ENCODE measurements around the gene CHIC1.
"Not testable (repeated sequence)": the region's sequence is repeated elsewhere in the genome, so short reads cannot be mapped to it uniquely, and the experiment has no call there.

Gene CHIC1

DNA sequence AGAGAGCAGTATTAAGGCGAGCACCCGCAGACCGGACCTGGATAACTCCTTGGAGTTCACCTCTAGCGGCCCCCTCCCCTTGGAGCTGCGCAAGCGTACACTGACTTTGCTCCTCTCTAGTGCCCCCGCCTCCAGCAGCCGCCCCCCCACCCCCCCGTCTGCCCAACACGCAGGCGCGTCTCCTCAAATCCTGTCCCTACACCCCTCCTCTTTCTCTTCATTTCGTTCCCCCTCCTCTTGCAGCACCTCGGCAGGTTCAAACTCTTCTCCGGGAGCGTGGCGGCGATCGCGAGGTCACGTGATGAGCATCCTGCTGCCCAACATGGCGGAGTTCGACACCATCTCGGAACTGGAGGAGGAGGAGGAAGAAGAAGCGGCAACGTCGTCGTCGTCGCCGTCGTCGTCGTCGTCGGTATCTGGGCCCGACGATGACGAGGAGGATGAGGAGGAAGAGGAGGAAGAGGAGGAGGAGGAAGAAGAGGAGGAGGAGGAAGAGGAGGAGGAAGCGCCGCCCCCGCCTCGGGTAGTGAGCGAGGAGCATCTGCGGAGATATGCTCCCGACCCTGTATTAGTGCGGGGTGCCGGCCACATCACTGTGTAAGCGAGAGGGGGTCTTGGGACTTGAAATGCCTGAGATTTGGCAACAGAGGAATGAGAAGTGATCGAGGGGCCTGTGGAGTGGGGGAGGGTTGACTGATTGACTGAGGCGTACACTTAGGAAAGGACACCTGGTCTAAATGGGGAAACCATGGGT, at the start of gene CHIC1:
TSS of gene CHIC1 (plus strand) at position 214 of the 754 bp plus-strand sequence. CDS start at position 302, 88 bp downstream.
- peak; percentile 54 to 62 for DNase-seq

DNA sequence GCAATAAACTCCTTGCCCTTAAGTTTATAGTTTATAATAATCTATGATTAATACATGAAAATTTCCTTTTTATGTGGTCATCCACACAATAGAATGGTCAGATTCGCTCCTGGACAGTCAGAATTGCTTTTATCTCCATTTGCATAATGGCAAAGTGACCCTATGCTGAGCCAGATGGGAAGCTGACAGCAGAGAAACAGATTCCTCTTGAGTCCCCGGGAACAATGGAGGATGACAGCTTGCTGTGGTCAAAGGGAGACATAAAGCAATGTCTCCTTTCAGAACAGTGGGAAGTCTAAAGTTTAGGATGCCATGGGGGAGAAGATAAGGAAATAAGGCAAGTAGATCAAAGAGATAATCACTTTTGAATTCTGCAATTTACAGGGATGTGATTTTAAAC, 40.2 kb upstream of the CHIC1 start:
- not testable (repeated sequence) for DNase-seq

DNA sequence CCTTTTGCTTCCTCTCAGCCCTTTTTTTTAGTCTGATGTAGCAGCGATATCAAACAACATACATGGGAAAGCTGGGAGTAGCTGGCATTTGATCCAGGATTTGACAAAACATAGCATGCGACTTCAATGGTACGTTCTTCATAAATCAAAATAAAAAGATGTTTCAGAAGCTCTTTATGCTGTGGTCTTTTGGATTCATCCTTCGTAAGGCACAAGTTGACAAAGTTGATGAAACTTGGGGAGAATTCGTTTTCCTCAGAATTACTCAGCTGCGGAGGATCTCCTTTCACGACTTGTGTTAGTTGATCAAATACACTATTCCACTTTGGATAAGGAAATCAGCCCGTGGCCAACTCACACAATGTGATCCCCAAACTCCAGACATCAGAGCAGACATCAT, 38.1 kb upstream of the CHIC1 start:
- DNase-seq = no peak

DNA sequence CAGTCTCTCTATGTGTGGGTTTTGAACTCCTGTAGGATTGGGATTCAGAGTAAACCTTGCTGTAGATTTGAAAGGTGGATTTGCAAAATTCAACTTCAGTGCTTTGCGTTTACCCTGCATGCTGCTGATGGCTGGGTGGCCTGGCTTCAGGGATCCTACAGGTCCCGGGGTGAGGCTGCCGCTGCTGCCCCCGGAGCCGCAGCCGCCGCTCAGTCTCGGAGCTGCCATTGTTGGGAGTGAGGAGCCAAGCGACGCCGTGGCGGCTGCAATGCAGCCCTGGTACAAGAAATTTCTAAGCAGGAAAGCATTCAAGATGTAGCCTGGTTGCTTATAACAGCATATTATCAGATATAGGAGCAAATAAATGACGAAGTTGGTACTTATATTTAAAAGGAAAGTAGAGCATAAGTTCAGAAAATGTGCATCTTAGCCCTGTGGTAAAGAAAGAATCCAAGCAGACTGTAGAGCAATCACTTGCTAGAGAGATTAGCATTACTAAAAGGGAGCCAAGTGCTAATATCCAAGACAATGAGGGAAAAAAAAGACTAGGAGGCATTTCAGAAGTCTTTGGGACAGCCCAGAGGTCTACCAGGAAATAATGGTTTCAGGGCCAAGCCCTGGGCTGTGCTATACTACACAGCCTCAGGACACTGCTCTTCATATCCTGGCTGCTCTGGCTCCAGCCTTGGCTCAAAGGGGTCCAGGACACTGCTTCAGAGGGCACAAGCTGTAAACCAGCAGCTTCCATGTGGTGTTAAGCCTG, 36.9 kb upstream of the CHIC1 start:
- DNase-seq = no peak

DNA sequence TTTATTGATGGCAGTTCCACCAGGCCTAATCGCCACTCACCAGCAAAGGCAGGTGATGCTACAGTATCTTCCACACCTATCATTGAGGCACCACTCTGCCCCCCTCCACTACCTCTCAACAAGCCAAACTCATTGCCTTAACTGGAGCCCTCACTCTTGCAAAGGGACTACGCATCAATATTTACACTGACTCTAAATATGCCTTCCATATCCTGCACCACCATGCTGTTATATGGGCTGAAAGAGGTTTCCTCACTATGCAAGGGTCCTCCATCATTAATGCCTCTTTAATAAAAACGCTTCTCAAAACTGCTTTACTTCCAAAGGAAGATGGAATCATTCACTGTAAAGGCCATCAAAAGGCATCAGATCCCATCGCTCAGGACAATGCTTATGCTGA, 31.3 kb upstream of the CHIC1 start:
- DNase-seq = not testable (repeated sequence)

DNA sequence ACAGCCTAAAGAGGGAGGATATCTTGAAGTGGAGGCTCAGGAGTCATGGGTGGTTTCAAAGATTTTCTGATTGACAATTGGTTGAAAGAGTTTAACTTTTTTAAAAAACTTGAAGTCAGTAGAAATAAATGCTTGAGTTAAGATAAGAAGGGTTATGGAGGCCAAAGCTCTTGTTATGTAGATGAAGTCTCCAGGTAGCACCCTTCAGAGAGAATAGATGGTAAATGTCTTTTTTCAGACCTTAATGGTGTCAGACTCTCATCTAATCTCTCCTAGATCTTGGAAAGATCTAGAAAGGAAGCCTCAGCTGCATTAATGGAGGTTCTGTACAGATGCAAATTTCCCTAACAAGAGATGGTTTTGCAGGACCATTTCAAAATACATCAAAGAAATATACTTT, 6.8 kb upstream of the CHIC1 start:
- DNase-seq = no peak

DNA sequence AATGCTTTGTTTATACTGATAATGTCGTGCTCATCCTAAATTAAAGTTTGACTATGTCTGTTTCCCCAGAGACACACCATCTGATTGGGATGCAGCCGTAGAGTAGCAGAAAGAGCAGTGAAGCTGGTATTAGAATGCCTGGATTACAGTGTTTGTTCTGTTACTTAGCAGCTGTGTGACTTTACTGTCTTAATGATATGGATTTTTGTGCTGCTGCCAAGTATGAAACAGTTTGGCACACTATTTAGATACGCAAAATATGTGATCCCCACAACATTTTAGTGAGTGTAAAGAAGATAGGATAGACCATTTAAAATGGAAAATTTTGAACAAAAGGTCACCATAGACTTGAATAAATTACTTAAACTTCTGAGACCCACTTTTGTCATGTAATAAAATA, 1.2 kb upstream of the CHIC1 start:
- DNase-seq = no peak

DNA sequence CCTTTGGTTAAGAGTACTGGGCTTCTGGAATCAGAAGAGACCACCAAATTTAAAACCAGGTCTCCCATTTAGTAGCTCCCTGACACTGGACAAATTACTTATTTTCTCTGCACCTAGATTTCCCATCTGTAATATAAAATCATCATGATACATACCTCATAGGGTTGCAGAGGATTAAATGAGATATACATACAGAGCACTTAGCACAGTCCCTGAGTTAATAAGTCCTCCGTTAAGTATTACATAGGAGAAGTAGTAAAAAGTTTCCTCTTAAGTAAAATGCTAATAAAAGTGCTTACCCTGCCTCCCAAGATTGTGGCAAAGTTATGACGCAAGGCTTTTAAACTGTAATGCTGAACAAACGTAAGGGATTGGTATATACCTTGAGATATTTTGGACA, 539 bp upstream of the CHIC1 start:
- no peak for DNase-seq

DNA sequence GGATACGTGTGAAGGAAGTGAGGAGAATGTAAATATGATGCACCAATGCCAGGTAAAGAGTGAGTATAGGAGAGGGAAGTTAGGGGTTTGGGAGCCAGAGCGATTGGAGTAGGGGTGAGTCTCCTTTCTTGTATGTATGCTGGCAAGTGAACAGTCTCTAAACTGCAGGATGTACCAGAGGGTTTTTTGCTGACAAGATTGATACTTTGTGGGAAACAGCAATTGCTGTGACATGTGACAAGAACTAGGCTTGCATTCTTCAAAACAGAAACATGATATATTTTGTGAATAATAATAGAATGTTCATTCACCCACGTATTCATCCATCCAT, 706 bp downstream of the CHIC1 start:
- no peak for DNase-seq

DNA sequence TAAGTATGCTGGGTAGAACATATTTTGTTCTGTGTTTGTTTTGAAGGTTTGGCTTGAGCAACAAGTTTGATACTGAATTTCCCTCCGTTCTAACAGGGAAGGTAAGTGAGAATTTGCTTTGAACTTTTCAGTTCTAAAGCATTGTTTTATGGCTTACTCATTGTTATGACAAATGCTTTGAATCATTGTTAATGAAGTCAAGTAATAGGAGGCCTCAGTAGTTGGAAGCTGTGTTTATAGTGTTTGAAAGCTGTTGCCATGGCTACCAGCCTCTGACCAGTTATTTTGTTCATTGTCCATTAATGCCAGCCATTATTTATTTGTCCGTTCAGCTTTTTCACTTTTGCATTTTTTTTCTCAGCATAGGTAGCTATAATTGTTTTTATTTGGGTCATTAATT, 14.4 kb downstream of the CHIC1 start:
- no peak for DNase-seq

DNA sequence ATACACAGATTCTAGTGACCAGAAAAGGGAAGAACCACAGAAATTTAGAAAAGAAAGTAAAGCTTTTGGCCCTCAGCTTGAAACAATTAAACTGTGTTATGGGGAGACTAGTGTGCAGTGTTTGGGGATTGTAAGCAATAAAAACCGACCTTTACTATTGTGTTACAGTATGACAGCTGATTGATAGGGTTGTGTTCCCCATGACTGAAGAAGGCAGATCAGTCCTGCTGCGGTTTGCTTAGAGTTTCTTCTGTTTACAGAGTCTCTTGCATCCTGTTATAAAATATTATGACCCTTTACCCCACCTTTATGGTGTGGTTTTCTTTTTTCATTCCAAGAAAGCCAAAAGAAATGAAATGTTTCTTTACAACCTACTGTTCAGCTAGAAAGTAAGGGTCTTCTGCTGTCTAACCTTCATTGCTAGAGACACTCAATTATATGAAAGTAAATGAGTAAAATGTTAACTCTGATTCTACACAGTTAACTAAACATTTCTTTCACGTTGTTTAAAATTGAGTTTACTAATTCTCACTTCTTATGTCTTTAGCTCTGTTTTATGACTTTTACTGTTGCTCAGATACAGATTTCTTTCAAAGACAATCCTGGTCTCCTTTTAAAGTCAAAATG, 18.1 kb downstream of the CHIC1 start:
- no peak for DNase-seq

DNA sequence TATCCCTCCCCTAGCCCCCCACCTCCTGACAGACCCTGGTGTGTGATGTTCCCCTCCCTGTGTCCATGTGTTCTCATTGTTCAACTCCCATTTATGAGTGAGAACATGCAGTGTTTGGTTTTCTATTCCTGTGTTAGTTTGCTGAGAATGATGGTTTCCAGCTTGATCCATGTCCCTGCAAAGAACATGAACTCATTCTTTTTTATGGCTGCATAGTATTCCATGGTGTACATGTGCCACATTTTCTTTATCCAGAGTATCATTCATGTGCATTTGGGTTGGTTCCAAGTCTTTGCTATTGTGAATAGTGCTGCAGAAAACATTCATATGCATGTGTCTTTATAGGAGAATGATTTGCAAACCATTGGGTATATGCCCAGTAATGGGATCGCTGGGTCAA, 34.8 kb downstream of the CHIC1 start:
- DNase-seq = not testable (repeated sequence)

DNA sequence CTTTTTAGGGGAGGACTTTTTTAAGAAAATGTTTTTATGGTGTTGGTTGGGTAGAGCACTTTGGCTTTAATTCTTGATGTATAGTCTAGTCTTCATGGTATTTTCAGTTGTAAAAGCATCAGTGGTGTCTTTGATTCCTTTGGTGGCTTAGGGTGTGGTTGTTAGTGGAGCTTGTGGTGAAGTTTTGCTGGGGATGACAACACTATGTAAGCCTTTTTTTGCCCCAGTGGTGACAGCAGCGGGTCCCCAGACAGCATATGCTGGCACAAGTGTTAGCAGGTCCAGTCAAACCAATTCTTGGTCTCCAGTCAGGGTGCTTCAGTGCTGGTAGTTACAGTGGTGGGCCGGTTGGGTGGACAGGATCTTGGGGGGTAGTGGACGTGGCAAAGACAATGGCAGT, 52.0 kb downstream of the CHIC1 start:
- DNase-seq = no peak

DNA sequence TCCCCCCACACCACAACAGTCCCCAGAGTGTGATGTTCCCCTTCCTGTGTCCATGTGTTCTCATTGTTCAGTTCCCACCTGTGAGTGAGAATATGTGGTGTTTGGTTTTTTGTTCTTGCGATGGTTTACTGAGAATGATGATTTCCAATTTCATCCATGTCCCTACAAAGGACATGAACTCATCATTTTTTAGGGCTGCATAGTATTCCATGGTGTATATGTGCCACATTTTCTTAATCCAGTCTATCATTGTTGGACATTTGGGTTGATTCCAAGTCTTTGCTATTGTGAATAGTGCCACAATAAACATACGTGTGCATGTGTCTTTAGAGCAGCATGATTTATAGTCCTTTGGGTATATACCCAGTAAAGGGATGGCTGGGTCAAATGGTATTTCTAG, 78.7 kb downstream of the CHIC1 start:
- not testable (repeated sequence) for DNase-seq

DNA sequence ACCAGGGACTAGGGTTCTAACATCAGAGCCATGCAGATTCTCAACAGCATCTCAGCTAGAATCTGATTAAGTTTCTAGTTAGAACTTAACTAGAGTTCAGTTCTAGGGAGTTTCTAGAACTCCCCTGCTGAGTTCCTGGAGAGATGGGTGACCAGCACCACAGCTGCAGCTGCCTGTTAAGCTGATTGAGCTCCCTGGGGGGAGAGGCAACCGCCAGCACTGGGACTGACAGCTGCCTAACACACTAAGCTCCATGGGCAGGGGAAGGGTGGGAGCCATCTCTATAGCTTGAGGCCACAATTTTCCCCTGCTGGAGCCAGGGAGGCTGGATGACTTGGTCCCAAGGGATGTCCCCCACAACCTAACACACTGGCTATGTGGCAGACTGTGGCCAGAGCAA, 84.2 kb downstream of the CHIC1 start:
- no peak for DNase-seq

DNA sequence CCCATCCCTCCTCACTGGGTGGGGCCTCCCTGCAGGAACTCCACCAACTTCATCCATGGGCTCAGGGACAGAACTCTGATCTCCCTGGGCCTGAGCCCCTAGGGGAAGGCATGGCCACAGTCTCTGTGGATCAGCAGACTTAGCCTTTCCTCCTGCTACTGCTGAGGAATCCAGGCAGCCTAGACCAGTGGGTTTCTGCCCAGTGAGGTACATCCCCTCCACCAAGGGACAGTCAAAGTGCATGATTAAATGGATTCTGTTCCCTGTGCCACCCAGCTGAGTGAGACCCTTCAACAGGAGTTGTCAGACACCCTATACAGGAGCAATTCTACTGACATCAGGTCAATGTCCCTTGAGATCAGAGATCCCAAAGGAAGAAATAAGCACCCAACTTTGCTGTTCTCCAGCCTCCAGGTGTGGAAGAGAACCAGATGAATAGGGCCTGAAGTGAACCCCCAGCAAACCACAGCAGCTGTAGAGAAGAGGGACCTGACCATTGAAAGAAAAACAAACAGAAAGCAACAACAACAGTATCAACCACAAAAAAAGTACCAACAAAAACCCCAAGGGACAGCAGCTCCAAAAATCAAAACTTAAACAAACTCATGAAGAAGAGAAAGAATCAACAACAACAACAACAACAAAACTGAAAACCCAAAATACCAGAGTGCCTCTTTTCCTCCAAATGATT, 84.8 kb downstream of the CHIC1 start:
- DNase-seq = no peak

DNA sequence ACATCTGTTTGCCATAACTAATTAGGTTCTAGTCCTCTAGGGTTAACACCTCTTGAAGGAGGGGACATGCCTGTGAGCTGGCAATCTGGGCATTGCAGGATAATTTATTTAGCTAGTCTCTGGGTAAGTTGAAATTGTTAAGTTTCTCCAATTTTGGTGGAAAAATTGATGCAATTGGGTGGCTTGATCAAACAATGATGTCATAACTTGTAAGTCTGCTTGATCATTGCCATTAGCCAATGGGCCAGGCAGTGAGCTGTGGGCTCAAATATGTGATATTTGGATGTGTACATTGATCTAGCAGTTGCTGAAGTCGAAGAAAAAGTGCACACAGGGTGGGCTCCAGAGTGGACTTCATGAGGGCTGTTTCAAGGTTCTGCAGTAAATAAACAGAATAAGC, 98.3 kb downstream of the CHIC1 start:
- not testable (repeated sequence) for DNase-seq

DNA sequence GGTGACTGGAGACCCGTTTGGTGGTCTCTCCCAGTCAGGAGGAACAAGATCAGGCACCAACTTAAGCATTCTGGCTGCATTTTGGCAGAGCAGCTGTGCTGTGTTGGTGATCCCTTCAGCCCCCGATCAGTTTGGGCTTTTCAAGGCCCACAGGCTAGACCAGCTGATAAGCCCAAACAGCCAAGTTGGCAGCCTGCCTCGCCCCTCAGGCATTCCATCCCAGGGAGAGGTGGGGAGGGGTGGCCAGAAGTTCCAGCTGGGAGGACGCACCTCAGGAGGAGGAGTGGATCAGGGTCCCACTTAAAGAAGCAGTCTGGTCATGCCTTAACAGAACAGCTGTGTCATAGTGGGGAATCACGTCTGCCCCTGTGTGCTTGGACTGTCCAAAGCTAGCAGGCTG, 105.8 kb downstream of the CHIC1 start:
- no peak for DNase-seq

DNA sequence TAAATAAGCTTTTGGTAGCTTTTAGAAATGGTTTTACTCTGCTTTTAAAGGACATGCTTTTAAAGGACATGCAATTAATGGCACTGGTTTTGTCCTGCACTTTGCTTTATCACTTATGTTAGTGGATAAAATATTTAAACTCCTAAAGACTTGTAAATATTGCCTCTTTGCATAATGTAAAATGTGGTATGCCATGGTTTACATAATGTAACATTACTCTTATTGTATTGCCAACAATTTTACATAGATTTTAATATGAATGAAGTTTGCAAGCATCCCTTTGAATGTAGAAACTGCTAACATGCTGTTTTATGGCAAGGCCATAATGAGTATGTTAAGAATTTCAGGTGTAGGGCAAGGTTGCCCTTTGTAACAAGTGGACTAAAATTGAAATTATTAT, 118.4 kb downstream of the CHIC1 start:
- DNase-seq = no peak

DNA sequence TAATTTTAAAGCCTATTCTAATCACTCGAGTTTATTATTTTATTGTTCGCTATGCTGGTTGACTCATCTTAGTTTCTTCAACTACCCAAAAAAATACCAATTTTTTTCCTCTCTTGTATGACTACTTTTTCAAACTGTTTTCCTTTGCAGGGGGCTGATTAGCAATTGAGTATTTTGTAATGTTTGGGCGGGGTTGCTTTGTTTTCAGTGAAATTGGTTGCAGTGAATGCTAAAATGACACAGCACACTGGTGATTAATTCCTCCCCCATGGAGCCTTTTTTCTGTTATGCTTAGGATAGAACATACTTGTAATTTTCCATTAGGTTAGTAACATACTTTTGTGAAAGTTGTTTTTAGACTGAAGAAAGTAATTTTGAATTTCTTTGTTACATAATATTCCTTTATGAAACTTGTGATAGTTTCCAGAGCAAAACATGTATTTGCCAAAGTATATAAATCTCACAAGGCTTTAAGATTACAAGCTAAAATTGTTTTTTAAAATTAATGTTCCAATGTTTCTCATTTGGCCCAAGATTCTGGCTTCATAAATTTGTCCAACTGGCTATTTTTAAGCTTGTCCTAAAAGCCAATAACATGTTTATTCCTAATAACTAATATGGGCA, 120.4 kb downstream of the CHIC1 start:
- DNase-seq = no peak

DNA sequence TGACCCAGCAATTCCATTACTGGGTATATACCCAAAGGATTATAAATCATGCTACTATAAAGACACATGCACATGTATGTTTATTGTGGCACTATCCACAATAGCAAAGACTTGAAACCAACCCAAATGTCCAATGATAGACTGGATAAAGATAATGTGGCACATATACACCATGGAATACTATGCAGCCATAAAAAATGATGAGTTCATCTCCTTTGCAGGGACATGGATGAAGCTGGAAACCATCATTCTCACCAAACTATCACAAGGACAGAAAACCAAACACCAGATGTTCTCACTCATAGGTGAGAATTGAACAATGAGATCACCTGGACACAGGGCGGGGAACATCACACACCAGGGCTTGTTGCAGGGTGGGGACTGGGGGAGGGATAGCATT, 144.0 kb downstream of the CHIC1 start:
- DNase-seq = not testable (repeated sequence)

DNA sequence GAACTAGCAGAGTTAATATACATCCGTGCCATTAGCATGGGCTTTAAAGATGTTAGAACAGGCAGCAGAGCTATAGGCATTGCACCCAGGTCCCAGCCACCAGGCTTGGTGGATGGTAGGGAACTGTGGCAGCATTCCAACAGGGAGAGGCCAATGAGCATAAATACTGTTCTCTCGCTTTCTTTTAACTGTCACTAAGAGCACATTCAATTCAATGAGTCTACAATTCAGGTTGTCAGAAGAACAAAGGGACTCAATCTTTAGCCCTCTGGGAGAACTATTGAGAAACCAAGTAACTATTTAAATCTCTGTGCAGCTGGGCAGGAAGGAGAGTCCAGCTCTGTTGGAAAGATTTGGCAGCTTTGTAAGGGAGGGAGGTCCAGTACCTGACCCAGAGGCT, 165.6 kb downstream of the CHIC1 start:
- DNase-seq = no peak

Data from activated CD4-positive, alpha-beta T cell treated with anti-CD3 and anti-CD28 coated beads for 4 hours (primary cell).